ENCODE measurements around the gene TAS2R13.

TAS2R13 gene

GRCh38 chr12:10909462-10909861 lies at the start of gene TAS2R13:
TSS of gene TAS2R13 (minus strand) at chr12:10909562. CDS start at chr12:10909298, 264 bp downstream.
- no peak for DNase-seq

GRCh38 chr12:10957741-10958140 lies 48.4 kb upstream of the TAS2R13 start:
- peak; percentile 77 for DNase-seq

- DNase-seq = no peak
These were observed 46.7 kb upstream of the TAS2R13 start for GRCh38 chr12:10956085-10956484.

GRCh38 chr12:10952645-10953044 lies 43.3 kb upstream of the TAS2R13 start:
- no peak for DNase-seq

GRCh38 chr12:10943167-10943566 lies 33.8 kb upstream of the TAS2R13 start:
- no peak for DNase-seq

- DNase-seq = peak; percentile 6
These were observed 32.7 kb upstream of the TAS2R13 start for GRCh38 chr12:10941916-10942607.

GRCh38 chr12:10941369-10941768 lies 32.0 kb upstream of the TAS2R13 start:
- DNase-seq = no peak

- DNase-seq = peak; percentile 78
These were observed 31.0 kb upstream of the TAS2R13 start for GRCh38 chr12:10940389-10940788.

- no peak for DNase-seq
These were observed 29.8 kb upstream of the TAS2R13 start, which contains the start of gene TAS2R14 for GRCh38 chr12:10939163-10939562. TSS of gene TAS2R14 (minus strand) at chr12:10939263. CDS start at chr12:10939207, 56 bp downstream.

GRCh38 chr12:10936506-10936905 lies 27.1 kb upstream of the TAS2R13 start:
- no peak for DNase-seq

GRCh38 chr12:10928746-10929286 lies 19.5 kb upstream of the TAS2R13 start, which contains the start of gene PRH2:
TSS of gene PRH2 (plus strand) at chr12:10929236. CDS start at chr12:10929274, 38 bp downstream.
- no peak for DNase-seq

GRCh38 chr12:10926269-10926668 lies 16.9 kb upstream of the TAS2R13 start:
- DNase-seq = no peak

GRCh38 chr12:10919809-10920208 lies 10.4 kb upstream of the TAS2R13 start:
- DNase-seq = no peak

- DNase-seq = no peak
These were observed 1.0 kb upstream of the TAS2R13 start for GRCh38 chr12:10910380-10910779.

- no peak for DNase-seq
These were observed 4.7 kb downstream of the TAS2R13 start for GRCh38 chr12:10904686-10905085.

GRCh38 chr12:10901427-10901826 lies 7.9 kb downstream of the TAS2R13 start:
- no peak for DNase-seq

- DNase-seq = no peak
These were observed 8.4 kb downstream of the TAS2R13 start for GRCh38 chr12:10900972-10901371.

GRCh38 chr12:10900530-10900929 lies 8.8 kb downstream of the TAS2R13 start:
- DNase-seq = no peak

- DNase-seq = no peak
These were observed 12.5 kb downstream of the TAS2R13 start for GRCh38 chr12:10896854-10897253.

GRCh38 chr12:10891937-10892336 lies 17.4 kb downstream of the TAS2R13 start:
- no peak for DNase-seq

GRCh38 chr12:10889226-10889625 lies 20.1 kb downstream of the TAS2R13 start:
- DNase-seq = no peak

GRCh38 chr12:10884086-10884725 lies 25.2 kb downstream of the TAS2R13 start, which contains the start of gene PRH1:
TSS of gene PRH1 (minus strand) at chr12:10884255. CDS start at chr12:10884217, 38 bp downstream.
- DNase-seq = no peak

- DNase-seq = peak; percentile 12
These were observed 36.0 kb downstream of the TAS2R13 start for GRCh38 chr12:10873378-10873777.

- no peak for DNase-seq
These were observed 42.0 kb downstream of the TAS2R13 start for GRCh38 chr12:10867381-10867780.

Measured in fibroblast of skin of right biceps (primary cell).